Stimulated activated CD4-positive, alpha-beta T cell treated with anti-CD3 and anti-CD28 coated beads, Interleukin-4, amount 100 ng/mL, for 4 hours (primary cell): ENCODE data around the gene MXD1.
"Not testable (repeated sequence)": the region's sequence is repeated elsewhere in the genome, so short reads cannot be mapped to it uniquely, and the experiment has no call there.

Experiments used
- DNase-seq, 2 experiments: peaks; one replicate each; pipeline ENCODE4 v3.0.0-alpha.2; 2020

Gene MXD1

GRCh38 chr2:69933839-69934613 lies 19.1 kb downstream of the MXD1 start:
- DNase-seq, result no peak

GRCh38 chr2:69934614-69934908 lies 19.7 kb downstream of the MXD1 start:
- no peak for DNase-seq

GRCh38 chr2:69935011-69935410 lies 20.1 kb downstream of the MXD1 start:
- no peak for DNase-seq

GRCh38 chr2:69936906-69937305 lies 22.0 kb downstream of the MXD1 start:
- no peak for DNase-seq

GRCh38 chr2:69937968-69938367 lies 23.1 kb downstream of the MXD1 start:
- DNase-seq, result no peak

- no peak for DNase-seq
These were observed 24.8 kb downstream of the MXD1 start for GRCh38 chr2:69939722-69940121.

- DNase-seq, result no peak
These were observed 25.8 kb downstream of the MXD1 start for GRCh38 chr2:69940691-69941090.

- DNase-seq, result no peak
These were observed 28.3 kb downstream of the MXD1 start for GRCh38 chr2:69943000-69943842.

- DNase-seq, result no peak
These were observed 29.1 kb downstream of the MXD1 start for GRCh38 chr2:69943843-69944525.

GRCh38 chr2:69944756-69945155 lies 29.8 kb downstream of the MXD1 start:
- no peak for DNase-seq

- no peak for DNase-seq
These were observed 30.5 kb downstream of the MXD1 start for GRCh38 chr2:69945441-69945840.

GRCh38 chr2:69945941-69946340 lies 31.0 kb downstream of the MXD1 start:
- DNase-seq, result no peak

- peak in 1 of 2 experiments; percentile 47 for DNase-seq
These were observed 31.7 kb downstream of the MXD1 start for GRCh38 chr2:69946351-69947324.

GRCh38 chr2:69947325-69947931 lies 32.5 kb downstream of the MXD1 start:
- DNase-seq, result no peak

GRCh38 chr2:69948032-69948962 lies 33.4 kb downstream of the MXD1 start:
- DNase-seq, result no peak

- no peak for DNase-seq
These were observed 34.2 kb downstream of the MXD1 start for GRCh38 chr2:69948963-69949645.

- no peak for DNase-seq
These were observed 35.3 kb downstream of the MXD1 start for GRCh38 chr2:69950241-69950640.

GRCh38 chr2:69950671-69951070 lies 35.8 kb downstream of the MXD1 start:
- DNase-seq, result not testable (repeated sequence)

- no peak for DNase-seq
These were observed 37.6 kb downstream of the MXD1 start for GRCh38 chr2:69952336-69953115.
